ENCODE measurements around the gene FOXF1.

DNA sequence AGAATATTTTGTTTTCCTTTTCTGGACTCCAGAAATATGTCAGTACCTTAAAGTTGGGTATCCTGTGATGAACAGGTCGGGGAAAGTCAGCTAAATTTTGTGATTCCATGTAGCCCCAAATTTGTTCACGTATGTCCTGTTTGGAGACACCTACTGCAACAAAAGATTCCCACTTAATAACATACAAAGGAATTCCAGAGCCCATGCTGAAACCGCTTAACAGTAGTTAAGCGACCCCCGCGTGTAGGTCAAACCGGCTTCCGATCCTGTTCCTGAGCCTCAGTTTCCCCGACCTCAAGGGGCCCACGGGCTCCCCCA is 44.2 kb downstream of the FOXF1 start:
- TF ChIP-seq POLR2A (IDR thresholded peaks at IDR 0.05): no peak
- TF ChIP-seq, protein P1, sequence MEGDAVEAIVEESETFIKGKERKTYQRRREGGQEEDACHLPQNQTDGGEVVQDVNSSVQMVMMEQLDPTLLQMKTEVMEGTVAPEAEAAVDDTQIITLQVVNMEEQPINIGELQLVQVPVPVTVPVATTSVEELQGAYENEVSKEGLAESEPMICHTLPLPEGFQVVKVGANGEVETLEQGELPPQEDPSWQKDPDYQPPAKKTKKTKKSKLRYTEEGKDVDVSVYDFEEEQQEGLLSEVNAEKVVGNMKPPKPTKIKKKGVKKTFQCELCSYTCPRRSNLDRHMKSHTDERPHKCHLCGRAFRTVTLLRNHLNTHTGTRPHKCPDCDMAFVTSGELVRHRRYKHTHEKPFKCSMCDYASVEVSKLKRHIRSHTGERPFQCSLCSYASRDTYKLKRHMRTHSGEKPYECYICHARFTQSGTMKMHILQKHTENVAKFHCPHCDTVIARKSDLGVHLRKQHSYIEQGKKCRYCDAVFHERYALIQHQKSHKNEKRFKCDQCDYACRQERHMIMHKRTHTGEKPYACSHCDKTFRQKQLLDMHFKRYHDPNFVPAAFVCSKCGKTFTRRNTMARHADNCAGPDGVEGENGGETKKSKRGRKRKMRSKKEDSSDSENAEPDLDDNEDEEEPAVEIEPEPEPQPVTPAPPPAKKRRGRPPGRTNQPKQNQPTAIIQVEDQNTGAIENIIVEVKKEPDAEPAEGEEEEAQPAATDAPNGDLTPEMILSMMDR (IDR thresholded peaks at IDR 0.05): no peak
- no peak for TF ChIP-seq POLR2AphosphoS5 (IDR thresholded peaks at IDR 0.05)
- TF ChIP-seq EP300 (IDR thresholded peaks at IDR 0.05): no peak
